NCI-H128 (cell line): ENCODE results near the gene POLR2L.

ENCODE experiments used
- DNase-seq: peaks from one replicate; lab custom pipeline; 2025; ENCODE audit not compliant: unreplicated experiment; lab: John Stamatoyannopoulos, UW

Gene POLR2L

DNA sequence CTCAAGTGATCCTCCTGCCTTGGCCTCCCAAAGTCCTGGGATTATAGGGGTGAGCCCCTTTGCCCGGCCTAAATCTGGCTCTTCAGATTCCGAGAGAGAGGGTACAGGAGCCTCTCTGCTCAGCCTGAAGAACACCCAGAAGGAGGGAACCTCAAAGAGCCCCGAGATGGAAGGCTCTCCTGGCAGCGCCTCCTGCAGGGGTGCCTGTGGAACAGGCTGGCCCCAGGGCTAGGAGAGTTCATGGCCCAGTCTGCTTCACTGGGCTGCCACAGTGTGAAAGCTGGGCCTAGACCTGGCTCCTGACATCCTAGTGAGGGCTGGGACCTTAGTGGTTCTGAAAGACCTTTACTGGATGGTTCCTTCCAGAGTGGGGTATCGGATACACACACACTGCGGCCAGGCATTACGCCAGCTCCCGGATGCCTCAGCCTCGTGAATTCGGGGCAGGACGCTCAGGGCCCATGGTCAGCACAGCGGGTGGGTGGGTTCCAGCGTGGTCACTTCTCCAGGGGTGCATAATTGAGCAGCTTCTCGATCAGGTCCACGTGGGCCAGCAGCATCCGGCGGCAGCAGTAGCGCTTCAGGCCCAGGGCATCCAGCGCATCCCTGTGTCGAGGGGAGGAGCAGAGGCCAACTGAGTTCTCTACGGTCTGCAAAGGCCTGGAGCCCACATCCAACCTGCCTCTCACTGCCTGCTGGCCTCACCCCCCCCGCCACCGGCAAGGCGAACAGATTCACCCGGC is 2.3 kb downstream of the POLR2L start:
- no peak for DNase-seq

DNA sequence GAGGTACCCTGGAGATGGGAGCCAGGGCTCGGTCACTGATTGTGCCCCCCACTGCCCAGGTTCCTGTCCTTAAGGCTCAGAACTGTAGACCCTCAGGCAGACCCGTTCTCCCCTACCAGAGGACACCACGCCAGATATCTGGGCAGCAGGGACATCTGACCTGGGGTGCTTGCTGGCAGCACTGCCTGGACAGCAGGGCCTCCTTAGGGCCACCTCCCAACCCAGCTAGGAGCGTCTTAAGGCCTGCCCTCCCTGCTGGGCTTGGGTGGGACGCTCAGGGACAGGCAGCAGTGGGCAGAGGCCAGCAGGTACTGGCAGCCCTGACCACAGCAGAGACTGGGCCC is 3.1 kb downstream of the POLR2L start:
- DNase-seq, result no peak

DNA sequence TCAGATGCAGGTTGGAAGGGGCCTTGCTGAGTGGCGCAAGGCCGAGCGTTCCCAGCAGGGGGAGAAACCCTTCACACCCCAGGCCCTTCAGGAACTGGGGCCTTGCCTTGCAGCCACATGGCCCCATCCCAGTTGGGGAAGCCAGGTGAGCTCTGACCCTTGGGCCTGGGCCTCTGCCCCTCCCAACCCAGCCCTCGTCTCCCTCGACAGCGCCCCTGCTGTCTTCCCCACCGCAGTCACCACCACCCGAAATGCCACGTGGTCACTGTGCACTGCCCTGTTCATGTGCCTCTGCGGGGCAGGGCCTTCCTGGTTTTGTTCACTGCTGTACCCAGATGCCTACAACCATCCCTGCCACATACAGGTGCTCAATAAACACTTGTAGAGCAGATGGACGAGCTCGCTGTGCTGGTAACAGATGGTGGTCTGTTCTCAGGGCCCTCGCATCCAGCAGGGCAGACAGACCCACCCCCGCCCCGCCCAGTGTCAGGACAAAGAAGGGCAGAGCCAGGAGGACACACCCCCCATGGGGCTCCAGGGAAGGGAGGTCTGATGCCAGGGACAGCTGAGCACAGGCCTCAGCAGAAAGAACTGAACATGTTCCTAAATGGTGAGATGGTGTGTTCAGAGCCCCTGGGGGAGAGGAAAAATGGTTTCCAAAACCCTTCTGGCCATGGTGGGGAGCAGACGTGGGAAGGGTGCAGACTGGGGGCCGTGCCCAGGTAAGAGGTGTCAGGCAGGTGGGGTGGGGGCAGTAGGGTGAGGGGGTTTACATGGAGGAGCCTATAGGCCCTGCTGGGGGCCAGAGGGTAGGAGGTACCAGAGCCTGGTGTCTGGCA is 3.7 kb downstream of the POLR2L start:
- DNase-seq, result no peak

DNA sequence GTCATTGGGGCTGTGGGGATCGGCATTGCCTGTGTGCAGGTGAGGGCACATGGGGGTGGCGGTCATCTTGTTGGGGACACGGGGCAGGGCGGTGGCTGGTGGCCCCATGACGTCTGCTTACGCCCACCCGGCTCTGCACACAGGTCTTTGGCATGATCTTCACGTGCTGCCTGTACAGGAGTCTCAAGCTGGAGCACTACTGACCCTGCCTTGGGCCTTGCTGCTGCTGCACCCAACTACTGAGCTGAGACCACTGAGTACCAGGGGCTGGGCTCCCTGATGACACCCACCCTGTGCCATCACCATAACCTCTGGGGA is 4.4 kb downstream of the POLR2L start:
- no peak for DNase-seq

DNA sequence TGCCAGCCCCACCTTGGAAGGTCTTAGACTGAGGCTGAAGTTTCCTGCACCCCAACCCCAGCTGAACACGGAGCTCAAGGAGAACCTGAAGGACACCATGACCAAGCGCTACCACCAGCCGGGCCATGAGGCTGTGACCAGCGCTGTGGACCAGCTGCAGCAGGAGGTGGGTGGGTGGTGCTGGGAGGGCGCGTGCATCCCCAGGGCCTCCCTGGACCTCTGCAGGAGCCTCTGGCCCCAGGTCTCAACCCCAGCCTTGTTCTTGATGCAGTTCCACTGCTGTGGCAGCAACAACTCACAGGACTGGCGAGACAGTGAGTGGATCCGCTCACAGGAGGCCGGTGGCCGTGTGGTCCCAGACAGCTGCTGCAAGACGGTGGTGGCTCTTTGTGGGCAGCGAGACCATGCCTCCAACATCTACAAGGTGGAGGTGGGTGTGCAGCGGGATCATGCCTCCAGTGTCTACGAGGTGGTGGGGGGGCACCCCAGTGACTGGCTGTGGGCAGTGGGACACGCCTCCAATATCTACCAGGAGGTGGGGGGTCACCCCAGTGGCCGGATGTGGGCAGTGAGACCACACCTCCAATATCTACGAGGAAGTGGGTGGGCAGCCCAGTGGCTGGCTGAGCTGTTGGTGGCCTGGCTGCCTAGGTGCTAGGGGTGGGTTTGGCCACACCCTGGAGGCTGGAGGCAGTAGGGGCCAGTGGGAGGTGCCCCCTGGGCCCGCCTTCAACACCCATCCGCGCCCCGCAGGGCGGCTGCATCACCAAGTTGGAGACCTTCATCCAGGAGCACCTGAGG is 4.9 kb downstream of the POLR2L start:
- no peak for DNase-seq

DNA sequence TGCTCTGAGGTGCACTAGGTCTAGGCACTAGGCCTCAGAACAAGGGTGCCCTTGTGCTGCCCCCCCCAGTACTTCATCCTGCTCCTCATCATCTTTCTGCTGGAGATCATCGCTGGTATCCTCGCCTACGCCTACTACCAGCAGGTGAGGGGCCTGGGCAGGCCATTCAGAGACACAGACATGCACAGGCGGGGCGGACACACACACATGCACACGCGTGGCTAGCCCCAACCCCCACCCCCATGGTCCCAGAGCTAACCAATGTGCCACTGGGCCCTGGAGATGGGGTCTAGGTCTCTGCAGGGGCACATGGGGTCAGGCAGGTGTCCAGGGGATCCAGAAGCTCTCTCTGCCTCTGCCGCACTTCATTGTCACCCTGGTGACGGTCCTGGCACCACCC is 5.6 kb downstream of the POLR2L start:
- DNase-seq, result no peak

DNA sequence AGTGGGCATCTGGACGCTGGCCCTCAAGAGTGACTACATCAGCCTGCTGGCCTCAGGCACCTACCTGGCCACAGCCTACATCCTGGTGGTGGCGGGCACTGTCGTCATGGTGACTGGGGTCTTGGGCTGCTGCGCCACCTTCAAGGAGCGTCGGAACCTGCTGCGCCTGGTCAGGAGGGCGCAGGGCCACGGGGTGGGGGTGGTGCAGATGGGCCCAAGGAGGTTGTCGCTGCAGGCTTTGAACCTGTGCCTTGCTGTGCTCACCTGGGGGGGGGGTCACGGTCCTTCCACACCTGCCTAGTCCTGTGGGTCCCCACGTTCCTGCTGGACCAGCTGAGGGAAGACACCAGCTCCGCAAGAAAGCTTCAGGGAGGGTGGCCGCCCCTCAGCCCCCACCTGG is 6.1 kb downstream of the POLR2L start:
- DNase-seq, result no peak

DNA sequence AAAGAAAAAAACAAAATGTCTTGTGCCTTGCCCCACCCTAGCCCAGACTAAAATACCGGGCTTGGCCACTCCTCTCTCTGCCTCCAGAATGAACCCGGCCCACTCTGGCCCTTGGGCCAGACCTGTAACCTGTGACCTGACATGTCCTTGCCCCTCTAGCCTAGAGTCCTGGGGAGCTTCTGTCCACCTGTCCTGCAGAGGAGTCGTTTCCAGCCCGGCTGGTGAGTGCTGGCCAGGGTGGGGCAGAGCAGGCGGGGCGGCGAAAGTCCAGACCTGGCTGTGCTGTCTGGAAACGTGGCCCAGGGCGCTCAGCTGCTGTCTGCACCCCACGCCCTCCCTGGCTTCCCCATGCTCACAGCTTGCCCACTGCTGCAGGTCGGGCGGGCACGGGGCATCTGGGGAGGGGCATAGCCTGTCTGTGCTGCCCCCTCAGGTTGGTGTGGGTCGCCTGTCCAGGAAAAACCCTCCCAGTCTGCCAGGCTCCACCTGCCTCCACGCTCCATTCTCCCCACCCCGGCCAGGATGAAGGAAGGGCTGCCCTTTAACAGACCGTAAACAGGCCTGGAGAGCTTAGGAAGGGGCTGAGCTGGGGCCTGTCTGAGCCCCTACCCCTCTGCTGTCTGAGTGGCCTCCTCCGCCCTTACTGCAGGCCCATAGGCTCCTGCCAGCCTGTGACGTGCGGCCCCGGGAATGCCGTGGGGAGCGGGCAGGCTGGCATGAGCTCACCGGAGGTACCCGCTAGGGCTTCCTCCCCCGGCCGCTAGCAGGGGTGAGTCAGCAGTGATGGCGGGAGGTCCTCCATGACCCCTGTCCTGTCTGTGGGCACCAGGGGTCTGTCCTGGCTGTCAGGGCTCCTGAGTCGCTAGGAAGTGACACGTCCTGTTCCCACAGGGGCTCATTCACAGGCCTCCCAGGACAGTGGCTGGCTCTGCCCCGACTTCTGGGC is 7.7 kb downstream of the POLR2L start:
- no peak for DNase-seq

DNA sequence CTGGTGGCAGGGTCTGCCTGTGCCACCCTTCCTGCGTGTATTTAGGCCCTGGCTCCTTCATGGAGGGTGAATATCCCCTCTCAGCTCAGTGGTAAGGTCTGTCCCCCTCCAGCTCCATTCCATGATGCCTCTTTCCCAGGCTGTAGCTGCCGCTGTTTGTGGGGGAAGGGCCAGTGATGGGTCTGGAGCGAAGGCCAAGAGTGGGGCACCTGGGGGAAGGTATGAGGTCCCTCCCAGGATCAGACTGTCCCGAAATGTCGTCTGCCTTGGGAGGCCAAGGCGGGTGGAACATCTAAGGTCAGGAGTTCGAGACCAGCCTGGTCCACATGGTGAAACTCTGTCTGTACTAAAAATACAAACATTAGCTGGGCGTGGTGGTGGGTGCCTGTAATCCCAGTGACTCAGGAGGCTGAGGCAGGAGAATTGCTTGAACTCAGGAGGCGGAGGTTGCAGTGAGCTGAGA is 8.4 kb downstream of the POLR2L start:
- DNase-seq, result no peak

DNA sequence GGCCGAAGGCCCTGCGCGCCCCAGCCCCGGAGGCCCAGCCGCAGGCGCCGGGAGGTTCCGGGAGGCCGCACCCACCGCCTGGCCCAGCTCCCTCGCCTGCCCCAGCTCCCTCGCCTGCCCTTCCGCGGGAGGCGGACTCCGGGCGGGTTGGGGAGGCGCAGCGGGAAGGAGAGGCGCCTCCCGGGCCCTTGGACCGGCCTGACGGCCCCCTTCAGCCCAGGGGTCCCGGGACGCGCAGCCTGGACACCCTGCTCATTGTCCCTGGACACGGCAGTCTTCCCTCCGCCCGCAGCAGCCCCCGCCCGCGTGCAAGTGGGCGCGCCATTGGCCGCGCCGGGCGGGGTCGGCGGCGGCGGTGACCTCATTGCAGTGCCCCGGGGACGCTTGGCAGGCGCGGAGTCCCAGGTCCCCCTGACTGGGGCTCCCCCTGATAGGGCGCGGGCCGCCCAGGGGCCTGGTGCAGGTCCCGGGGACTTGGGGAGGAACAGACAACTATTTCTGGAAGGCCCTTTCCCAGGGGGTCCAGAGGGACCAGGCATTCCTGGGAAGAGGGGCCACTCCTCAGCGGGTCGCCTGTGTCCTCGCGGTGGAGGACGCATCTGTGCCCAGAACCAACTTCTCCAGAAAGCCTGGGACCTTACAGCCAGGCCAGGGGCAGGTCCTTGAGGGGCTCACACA is 9.1 kb downstream of the POLR2L start:
- DNase-seq, result no peak

DNA sequence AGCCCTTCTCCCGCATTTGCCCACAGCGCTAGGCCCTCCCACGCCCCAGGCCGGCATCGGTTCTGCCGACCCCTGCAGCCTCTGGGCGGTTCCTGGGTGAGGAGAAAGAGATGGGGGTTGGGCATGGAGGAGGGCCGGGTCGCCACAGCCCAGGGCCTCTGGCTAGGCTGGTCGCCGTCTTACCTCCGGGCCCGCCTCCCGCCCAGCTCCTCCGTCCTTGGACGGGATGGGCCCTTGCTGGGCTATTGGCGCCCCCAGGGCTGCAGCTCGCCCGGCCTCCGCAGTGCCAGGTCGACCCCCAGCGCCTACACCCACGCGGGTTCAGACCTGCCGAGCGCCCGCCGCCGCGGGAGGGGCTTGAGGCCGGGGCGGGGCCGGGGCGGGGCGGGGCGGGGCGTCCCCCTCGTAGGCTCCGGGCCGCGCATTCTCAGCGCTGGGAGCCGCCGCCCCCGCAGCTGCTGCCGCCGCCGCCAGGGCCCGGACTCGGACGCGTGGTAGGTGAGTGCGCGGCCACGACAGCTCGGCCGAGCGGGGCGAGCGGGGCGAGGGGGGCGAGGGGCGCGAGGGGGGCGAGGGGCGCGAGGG is 9.7 kb downstream of the POLR2L start, which contains the start of gene CD151:
CD151 (plus strand) TSS at position 424 of the 585 bp plus-strand sequence. CDS start 3,118 bp downstream, outside the sequence.
- no peak for DNase-seq

DNA sequence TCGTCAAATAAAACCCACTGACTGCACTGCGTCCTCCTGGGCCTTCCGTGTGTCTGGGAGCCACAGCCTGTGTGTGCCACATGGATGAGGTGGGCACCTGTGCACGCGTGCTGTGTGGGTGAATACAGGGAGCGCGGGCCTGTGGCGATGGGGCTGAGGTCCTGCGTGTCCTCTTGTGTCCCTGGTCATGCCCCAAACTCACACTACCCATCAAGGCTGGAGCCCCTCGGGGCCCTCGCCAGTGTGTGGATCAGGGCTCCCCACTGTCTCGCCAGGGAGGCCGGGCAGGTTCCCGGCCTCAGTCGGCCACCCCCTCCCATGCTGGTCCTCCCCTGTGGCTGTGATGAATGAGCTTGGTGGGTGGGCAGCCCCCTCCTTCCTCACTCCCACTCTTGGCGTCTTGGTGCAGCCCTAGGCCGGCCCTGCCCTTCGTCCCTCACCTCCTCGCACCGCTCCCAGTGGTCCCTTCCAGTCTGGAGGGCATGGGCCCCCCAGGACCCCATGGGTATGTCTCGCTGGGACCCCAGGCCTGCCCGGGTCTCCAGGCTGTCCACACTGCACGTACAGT is 10.3 kb downstream of the POLR2L start:
- DNase-seq, result no peak

DNA sequence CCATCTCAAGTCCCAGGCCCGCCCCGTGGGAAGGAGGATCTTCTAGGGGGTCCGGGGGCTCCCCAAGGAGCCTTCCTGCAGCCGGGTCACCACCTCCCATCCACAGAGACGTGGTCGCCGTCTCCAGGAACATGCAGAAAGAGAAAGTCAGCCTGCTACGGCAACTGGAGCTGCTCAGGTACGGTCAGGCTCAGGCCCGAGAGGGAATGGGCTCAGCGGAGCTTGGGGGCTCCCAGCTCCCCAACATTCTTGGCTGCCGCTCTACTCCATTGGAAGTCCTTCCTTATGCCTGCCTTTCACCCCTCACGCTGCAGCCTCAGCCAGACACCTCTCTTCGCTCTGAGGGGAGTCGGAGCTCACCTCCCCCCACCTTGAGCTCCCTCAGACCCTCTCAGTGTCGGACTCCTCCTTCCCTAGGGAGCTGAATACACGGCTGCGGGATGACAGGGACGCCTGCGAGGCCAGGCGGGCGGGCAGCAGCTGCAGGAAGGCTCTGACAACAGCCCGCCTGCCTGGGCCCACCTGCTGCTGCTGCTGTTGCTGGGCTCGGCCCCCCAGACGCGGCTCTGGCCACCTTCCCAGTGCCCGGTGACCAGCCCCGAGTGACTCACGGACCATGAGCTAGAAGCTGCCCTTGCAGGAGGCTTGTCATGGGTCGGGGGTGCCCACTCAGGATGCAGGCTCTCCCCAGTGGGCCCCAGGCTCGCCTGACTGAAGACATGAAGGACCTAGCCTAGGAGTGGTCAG is 11.0 kb downstream of the POLR2L start:
- DNase-seq, result no peak

DNA sequence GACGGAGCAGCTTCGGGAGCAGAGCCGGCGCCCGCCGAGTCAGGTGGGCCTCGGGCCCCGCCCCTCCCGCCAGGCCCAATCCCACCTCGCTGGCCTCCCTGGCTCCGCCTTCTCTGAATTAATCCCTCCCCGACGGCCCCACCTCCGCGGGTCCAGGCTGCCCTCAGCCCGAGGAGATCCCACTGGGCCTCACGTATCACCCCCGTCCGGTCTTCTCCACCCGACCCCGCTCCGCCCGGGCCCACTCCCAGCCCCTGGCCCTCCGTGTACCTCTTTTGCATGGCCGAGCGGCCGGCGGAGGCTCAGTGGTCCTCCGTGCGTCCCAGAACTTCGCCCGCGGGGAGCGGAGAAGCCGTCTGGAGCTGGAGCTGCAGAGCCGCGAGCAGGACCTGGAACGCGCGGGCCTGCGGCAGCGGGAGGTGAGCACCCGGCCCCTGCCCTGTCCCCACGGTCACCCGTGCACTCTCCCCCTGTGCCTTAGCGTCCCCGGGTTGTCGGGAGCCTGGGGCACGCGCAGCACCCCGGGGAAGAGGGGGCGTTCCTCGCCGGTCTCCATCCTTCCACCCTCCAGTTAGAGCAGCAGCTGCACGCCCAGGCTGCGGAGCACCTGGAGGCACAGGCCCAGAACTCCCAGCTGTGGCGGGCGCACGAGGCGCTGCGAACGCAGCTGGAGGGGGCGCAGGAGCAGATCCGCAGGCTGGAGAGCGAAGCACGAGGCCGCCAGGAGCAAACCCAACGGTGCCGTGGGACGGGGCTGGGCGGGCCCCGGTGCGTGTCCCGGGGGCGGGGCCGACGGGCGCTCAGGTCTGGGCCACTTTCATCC is 11.8 kb downstream of the POLR2L start:
- DNase-seq, result peak; percentile 27

DNA sequence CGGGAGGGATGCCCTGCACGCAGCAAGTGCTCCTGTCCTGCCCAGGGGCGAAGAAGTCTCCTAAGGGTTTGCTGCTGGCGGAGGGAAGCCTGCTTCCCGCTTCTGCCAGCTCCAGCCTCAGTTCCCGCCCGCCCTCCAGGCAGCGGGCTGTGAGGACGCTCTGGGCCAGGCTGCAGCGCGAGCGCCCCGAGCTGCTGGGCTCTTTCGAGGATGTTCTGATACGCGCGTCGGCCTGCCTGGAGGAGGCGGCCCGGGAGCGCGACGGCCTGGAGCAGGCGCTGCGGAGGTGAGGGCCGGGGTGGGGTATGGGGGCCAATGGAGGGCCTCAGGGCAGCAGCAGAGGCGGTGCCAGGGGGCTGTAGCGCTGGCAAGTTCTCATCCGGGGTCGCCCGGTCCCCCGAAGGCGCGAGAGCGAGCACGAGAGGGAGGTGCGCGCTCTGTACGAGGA is 12.5 kb downstream of the POLR2L start:
- DNase-seq, result no peak

DNA sequence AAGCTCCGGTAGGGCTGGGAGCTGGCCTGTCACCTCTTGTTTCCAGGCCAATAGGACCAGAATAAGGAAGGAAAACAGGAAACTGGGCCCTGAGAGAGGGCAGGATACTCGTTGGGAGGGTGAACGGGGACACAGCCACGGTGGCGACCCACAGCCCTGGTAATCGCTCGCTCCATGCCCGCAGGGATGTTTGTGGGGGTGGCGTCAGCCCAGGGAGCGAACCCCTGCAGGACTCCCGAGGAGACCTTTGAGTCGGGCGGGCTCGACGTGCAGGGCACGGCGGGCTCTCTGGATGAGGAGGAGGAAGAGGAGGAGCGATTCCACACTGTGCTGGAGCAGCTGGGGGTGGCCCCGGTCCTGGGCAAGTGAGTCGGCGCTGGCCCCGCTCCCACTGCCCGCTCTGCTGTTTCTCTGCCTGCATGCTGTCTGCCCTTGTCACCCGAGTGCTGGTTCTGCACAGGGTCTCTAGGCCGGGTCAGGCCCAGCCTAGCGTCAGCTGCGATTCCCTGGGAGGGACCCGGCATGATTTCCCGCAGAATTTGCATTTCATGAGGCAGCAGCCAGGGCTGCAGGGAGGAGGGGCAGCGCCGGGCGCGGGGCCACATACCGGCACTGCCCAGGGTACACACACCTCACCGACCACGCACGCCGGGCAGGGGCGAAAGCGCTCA is 13.0 kb downstream of the POLR2L start:
- DNase-seq, result no peak

DNA sequence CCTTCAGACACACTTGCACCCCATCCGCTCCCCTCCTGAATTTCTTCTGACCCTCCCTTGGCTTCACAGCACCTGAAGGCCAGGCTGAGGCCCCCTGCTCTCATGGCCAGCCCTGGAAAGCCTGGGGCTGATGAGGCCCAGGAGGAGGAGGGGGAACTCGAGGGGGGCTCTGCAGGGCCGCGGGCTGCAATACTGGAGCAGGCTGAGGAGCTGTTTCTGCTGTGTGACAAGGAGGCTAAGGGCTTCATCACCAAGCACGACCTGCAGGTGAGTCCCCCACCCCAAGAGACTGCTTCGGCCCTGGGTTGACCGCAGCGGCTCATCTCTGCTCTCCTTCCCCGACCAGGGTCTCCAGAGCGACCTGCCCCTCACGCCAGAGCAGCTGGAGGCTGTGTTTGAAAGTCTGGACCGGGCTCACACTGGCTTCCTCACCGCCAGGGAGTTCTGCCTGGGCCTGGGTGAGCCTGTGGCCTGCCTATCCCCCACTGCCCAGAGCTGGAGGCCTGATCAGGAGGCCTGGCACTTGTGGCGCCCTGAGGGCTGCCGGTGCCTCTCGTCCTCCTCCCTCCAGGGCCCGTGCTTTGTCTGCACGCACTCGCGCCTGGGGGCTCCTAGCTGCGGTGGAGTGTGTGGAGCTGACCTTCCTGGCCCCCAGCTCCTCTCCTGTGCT is 13.7 kb downstream of the POLR2L start:
- no peak for DNase-seq
